Hepatocyte (in vitro differentiated cells): ENCODE results near the gene GPAT3. TPM values are rescaled to one million over a fixed set of nuclear protein-coding genes. Genes with fewer than 3 reads are reported as not detected.

Source experiments
- DNase-seq: peaks from one replicate; pipeline ENCODE4 v3.0.0-alpha.2; 2016; ENCODE audit warnings: low spot score
- H2AFZ ChIP-seq: fragments of 200-600 bp; sonication (generic); 2 replicates; pipeline ENCODE4 v1.6.0; 2016; ENCODE audit warnings: antibody characterized with exemption, mild to moderate bottlenecking
- H3K27ac ChIP-seq: fragments of 200-600 bp; sonication (generic); 2 replicates; pipeline ENCODE4 v1.5.1; 2016; ENCODE audit warnings: mild to moderate bottlenecking
- H3K27me3 ChIP-seq: fragments of 200-600 bp; sonication (generic); 2 replicates; pipeline ENCODE4 v1.6.1; 2016
- H3K36me3 ChIP-seq: fragments of 200-600 bp; sonication (generic); replicated peaks from 2 replicates; pipeline ENCODE4 v1.5.1; 2016; ENCODE audit warnings: low read depth; ENCODE audit not compliant: insufficient read depth
- H3K4me1 ChIP-seq: fragments of 200-600 bp; sonication (generic); 2 replicates; pipeline ENCODE4 v1.5.1; 2016; ENCODE audit warnings: mild to moderate bottlenecking, moderate library complexity; ENCODE audit not compliant: insufficient read depth
- H3K4me2 ChIP-seq: fragments of 200-600 bp; sonication (generic); 2 replicates; pipeline ENCODE4 v1.6.0; 2016
- H3K4me3 ChIP-seq: fragments of 200-600 bp; sonication (generic); 2 replicates; pipeline ENCODE4 v1.5.1; 2016; ENCODE audit warnings: mild to moderate bottlenecking
- H3K79me2 ChIP-seq: fragments of 200-600 bp; sonication (generic); 2 replicates; pipeline ENCODE4 v1.6.0; 2017; ENCODE audit warnings: mild to moderate bottlenecking
- H3K9me2 ChIP-seq: fragments of 200-600 bp; sonication (generic); replicated peaks from 2 replicates; pipeline ENCODE4 v1.6.0; 2017; ENCODE audit warnings: mild to moderate bottlenecking; ENCODE audit not compliant: insufficient read depth
- H3K9me3 ChIP-seq: fragments of 200-600 bp; sonication (generic); 2 replicates; pipeline ENCODE4 v1.5.1; 2016; ENCODE audit warnings: low read depth, mild to moderate bottlenecking
- H4K20me1 ChIP-seq: fragments of 200-600 bp; sonication (generic); 2 replicates; pipeline ENCODE4 v1.6.0; 2016; ENCODE audit warnings: mild to moderate bottlenecking; ENCODE audit not compliant: insufficient read depth, poor library complexity, severe bottlenecking
- EZH2 ChIP-seq: fragments of 200-600 bp; sonication (generic); IDR thresholded peaks from 2 replicates; pipeline ENCODE4 v1.6.1; 2016; ENCODE audit warnings: antibody characterized with exemption, mild to moderate bottlenecking, borderline replicate concordance
- EZH2phosphoT487 ChIP-seq: fragments of 200-600 bp; sonication (generic); IDR thresholded peaks from one replicate; pipeline ENCODE4 v1.6.1; 2018; ENCODE audit warnings: antibody characterized with exemption, mild to moderate bottlenecking, low read depth, moderate library complexity; ENCODE audit not compliant: unreplicated experiment, severe bottlenecking
- WGBS: methylation state at CpG from one replicate; pipeline ENCODE4 v1.1.6; 2016; ENCODE audit warnings: low lambda C conversion rate; ENCODE audit errors: missing lambda C conversion rate; 5-methylcytosine and 5-hydroxymethylcytosine counted together
- polyA plus RNA-seq: library from polyadenylated mRNA; unstranded; fragments of >200 nt; fragmentation: Nextera tagmentation; extraction: Ambion mirVana; gene quantifications from 2 replicates; pipeline ENCODE4 v1.2.1, GENCODE V29; 2016
- total RNA-seq: library from RNA; depleted of rRNA; stranded (reverse); fragments of >200 nt; gene quantifications from 2 replicates; pipeline ENCODE4 v1.2.3, GENCODE V29; 2014
- TF ChIP-seq, protein P1 (sequence below): fragments of 200-600 bp; sonication (generic); IDR thresholded peaks from 2 replicates; pipeline ENCODE4 v1.5.1; 2016; ENCODE audit warnings: antibody characterized with exemption, mild to moderate bottlenecking; ENCODE audit not compliant: poor library complexity

GPAT3 gene
- total and polyA plus RNA-seq, 2 experiments from 2014 or later: 3.3 to 4.4 TPM

DNA sequence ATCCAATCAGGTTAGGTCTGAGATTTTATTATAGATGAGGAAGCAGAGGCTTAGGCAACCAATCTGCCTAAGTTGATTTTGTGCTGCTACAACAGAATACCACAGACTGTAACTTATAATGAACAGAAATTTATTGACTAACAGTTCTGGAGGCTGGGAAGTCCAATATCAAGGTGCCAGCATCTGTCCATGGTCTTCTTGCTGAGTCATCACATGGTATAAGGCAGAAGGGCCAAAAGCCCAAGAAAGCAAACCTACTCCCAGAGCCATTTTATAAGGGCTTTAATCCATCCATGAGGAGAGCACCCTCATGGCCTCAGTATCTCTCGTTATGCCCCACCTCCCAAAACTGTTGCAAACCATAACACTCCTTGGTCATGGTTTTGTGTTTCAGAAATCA is 55.8 kb downstream of the GPAT3 start:
- 95% methylated on average over 1 of the region's 1 CpG for WGBS
- DNase-seq: no peak

DNA sequence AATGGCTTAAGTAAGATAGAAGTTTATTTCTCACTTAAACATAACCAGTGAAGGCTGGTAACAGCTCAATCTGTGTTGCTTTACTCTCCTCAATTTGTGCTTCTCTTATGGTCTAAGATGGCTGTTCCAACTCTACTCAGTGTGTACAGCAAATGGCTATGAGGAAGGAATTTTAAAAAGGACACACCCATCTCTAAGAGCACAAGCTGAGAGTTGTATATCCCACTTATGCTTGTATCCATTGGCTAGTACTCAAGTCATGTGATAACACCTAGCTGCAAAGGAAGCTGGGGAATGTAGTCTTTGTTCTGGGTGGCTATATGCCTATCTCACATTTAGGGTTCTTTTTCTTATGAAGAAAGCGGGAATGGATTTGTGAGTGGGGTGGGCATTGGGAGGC is 63.3 kb downstream of the GPAT3 start:
- no peaks in the 10 kb centered on the region for H3K79me2 ChIP-seq
- no peaks in the 10 kb centered on the region for H4K20me1 ChIP-seq
- no peaks in the 10 kb centered on the region for H3K4me1 ChIP-seq
- H3K4me3 ChIP-seq: no peak overlapping the region
- no peaks in the 10 kb centered on the region for H3K27me3 ChIP-seq
- no peaks in the 10 kb centered on the region for H3K9me3 ChIP-seq
- no peak overlapping the region for H3K4me2 ChIP-seq
- WGBS: 25% methylated on average over 1 of the region's 1 CpG
- no peak overlapping the region for H2AFZ ChIP-seq
- no peak for DNase-seq
- TF ChIP-seq, protein P1, sequence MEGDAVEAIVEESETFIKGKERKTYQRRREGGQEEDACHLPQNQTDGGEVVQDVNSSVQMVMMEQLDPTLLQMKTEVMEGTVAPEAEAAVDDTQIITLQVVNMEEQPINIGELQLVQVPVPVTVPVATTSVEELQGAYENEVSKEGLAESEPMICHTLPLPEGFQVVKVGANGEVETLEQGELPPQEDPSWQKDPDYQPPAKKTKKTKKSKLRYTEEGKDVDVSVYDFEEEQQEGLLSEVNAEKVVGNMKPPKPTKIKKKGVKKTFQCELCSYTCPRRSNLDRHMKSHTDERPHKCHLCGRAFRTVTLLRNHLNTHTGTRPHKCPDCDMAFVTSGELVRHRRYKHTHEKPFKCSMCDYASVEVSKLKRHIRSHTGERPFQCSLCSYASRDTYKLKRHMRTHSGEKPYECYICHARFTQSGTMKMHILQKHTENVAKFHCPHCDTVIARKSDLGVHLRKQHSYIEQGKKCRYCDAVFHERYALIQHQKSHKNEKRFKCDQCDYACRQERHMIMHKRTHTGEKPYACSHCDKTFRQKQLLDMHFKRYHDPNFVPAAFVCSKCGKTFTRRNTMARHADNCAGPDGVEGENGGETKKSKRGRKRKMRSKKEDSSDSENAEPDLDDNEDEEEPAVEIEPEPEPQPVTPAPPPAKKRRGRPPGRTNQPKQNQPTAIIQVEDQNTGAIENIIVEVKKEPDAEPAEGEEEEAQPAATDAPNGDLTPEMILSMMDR: no peak
- TF ChIP-seq EZH2 (no peak), EZH2phosphoT487 (no peak)
- H3K36me3 ChIP-seq: no peaks in the 10 kb centered on the region
- no peaks in the 10 kb centered on the region for H3K9me2 ChIP-seq
- no peak overlapping the region for H3K27ac ChIP-seq

More for the DNA sequence above, 55.8 kb downstream of the GPAT3 start:
- H3K9me3 ChIP-seq: no peaks in the 10 kb centered on the region
- H4K20me1 ChIP-seq: no peaks in the 10 kb centered on the region
- no peaks in the 10 kb centered on the region for H3K79me2 ChIP-seq
- TF ChIP-seq, protein P1: no peak
- TF ChIP-seq EZH2 (no peak), EZH2phosphoT487 (no peak)
- no peak overlapping the region for H3K4me2 ChIP-seq
- H3K4me1 ChIP-seq: no peaks in the 10 kb centered on the region
- no peaks in the 10 kb centered on the region for H3K9me2 ChIP-seq
- no peaks in the 10 kb centered on the region for H3K27me3 ChIP-seq
- no peak overlapping the region for H3K4me3 ChIP-seq
- H2AFZ ChIP-seq: no peak overlapping the region
- H3K36me3 ChIP-seq: no peaks in the 10 kb centered on the region
- no peak overlapping the region for H3K27ac ChIP-seq

DNA sequence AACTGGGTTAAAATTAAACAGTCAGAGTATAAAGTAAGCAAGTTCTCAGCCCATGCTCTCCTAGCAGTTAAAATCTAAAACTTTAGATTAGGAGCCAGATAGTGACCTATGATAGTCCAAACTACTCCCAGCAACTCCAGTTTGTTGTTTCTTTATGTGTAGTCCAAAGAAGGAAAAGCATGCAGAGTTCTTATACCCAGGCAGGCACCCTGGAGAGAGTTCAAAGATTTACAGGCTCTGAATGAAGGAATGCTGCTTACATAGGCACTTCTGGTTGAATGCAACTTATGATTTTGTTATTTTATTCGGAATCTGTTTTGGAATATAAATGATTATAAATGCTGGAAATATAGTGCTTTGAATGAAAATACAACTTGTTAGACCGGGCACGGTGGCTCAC is 67.2 kb downstream of the GPAT3 start:
- H3K79me2 ChIP-seq: no peaks in the 10 kb centered on the region
- DNase-seq: no peak
- H3K9me3 ChIP-seq: no peaks in the 10 kb centered on the region
- H3K27ac ChIP-seq: no peak overlapping the region
- WGBS: 99% methylated on average over 3 of the region's 3 CpGs
- no peaks in the 10 kb centered on the region for H4K20me1 ChIP-seq
- H3K36me3 ChIP-seq: no peaks in the 10 kb centered on the region
- peaks cover 7% of the 10 kb centered on the region for H3K4me1 ChIP-seq
- H3K4me3 ChIP-seq: no peak overlapping the region
- no peaks in the 10 kb centered on the region for H3K9me2 ChIP-seq
- TF ChIP-seq EZH2: no peak
- TF ChIP-seq, protein P1: no peak
- no peak overlapping the region for H3K4me2 ChIP-seq
- no peaks in the 10 kb centered on the region for H3K27me3 ChIP-seq
- no peak overlapping the region for H2AFZ ChIP-seq

DNA sequence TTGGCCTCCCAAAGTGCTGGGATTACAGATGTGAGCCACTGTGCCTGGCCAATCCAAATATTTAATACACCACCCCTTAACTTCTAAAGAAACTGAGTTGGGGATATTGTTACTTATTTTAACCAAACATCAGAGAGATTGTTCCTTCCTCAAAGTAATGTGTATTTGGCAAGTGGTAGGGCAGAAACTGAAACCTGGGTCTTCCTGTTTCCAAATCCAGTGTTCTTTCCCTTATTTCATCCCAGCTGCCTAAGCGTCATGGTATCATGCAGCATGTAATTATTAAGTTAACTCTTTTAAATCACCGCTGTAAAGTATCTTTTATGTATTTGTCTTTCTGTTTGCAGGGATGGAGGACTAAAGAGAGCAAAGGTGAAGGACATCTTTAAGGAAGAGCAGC is 68.4 kb downstream of the GPAT3 start:
- peaks cover 7% of the 10 kb centered on the region for H3K4me1 ChIP-seq
- no peak overlapping the region for H3K27ac ChIP-seq
- H2AFZ ChIP-seq: no peak overlapping the region
- H3K4me2 ChIP-seq: no peak overlapping the region
- no peaks in the 10 kb centered on the region for H3K9me3 ChIP-seq
- no peaks in the 10 kb centered on the region for H3K79me2 ChIP-seq
- no peak for DNase-seq
- H3K27me3 ChIP-seq: no peaks in the 10 kb centered on the region
- 90% methylated on average over 2 of the region's 2 CpGs for WGBS
- H3K36me3 ChIP-seq: no peaks in the 10 kb centered on the region
- H4K20me1 ChIP-seq: no peaks in the 10 kb centered on the region
- H3K9me2 ChIP-seq: no peaks in the 10 kb centered on the region
- TF ChIP-seq, protein P1: no peak
- no peak for TF ChIP-seq EZH2phosphoT487
- TF ChIP-seq EZH2: no peak
- H3K4me3 ChIP-seq: no peak overlapping the region
